GM18519 (cell line): ENCODE measurements around the gene SNORC.
"Not testable (repeated sequence)": the region's sequence is repeated elsewhere in the genome, so short reads cannot be mapped to it uniquely, and the experiment has no call there.

Experiments
- ATAC-seq: cut with Tn5 transposase; IDR thresholded peaks from one replicate; pipeline ENCODE4 v1.9.1; 2021; ENCODE audit warnings: mild to moderate bottlenecking, moderate library complexity; ENCODE audit not compliant: unreplicated experiment, low FRiP score

SNORC gene

GRCh38 chr2:232870018-232870765 is at the start of gene SNORC:
Gene SNORC, plus strand, starts transcription at chr2:232870264. Its CDS starts 78 bp downstream, at chr2:232870342.
- no peak for ATAC-seq

DNA sequence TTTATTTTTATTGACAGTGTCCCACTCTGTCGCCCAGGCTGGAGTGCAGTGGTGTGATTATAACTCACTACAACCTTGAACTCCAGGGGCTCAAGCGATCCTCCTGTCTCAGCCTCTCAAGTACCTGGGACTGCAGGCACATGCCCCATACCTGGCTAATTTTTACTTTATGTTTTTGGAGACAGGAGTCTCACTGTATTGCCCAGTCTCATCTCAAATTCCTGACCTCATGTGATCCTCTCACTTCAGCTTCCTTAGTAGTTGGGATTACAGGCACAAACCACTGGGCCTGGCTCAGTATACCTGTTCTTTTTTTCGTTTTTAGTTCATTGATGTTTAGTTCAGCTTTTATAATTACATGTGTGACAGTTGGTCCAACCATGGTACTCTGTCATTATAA is 40.1 kb upstream of the SNORC start:
- no peak for ATAC-seq

DNA sequence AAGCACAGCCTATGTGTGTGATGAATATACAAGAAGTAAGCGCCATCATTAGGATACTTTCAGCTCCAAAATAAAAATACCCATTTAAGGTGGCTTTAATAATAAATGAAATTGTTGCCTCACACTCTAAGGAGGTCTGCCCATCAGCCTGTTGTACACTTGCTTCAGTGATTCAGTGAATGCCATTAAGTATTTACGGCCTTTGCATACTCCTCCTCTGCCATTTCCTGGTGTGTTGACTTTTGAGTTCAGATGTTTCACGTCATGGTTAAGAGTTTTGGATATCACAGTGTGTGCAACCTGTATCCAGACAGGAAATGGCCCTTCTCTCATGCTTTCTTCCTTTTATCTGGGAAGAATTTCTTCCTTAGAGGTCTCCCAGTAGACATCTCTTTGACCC is 38.6 kb upstream of the SNORC start:
- no peak for ATAC-seq

DNA sequence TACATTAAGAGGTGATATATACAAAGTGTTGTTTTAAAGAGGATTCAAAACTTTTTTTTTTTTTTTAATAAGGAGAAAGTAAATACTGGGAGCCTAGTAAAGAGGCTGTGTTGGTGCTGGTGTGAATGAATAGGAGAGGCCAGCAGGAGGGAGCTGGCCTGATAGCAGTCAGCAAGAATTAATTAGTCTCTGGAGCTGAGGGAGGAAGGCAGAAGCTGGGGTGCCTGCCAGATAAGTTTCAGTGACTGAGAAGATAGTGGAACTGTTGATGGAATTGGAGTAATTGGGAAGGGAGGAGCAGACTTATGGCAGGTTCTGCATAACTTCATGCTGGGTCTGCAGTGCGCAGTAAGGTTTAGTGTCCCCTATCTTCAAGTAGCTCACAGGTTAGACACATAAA is 36.2 kb upstream of the SNORC start:
- no peak for ATAC-seq

DNA sequence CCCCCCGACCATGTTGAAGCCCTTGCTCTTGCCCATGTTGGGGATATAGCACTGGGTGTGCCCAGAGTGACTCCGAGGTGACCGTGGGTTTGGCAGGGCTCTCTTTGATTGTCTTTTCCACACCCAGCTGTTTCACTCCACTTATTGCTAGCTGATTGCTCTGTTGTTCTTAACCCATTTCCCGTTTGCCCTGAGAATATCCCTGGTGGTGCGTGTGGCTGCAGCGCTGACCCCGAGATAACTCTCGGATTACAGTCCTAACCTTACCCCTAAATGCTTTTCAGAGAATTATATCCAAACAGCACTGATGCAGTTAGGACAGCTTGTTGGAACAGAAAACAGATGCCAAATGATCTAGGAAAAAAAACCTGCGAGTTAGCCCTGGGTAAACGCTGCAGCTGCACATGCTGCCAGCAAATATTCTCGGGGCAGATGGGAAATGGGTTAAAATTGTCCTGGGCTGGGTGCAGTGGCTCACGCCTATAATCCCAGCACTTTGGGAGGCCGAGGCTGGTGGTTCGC is 34.3 kb upstream of the SNORC start:
- no peak for ATAC-seq

DNA sequence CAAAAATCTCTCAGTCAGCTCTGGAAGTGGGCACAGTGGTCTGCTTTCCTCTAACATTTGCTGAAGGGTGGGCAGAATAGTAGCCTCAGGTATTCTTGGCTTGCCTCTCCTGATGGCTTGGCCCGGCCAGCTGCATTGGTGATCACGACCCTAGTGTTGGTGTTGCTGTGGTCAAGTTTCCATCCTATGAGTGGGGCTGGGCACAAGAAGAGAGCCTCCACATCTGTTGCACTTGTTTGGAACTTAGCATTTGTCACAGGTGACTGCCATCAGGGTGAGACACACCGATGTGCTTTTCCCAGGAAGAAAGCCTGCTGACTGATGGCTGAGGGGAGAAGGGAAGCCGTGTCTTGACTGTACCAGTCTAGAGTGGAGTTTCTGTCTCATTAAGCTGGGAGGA is 33.1 kb upstream of the SNORC start:
- no peak for ATAC-seq

- peak; percentile 44 for ATAC-seq
Measured at GRCh38 chr2:232838406-232838874, 31.6 kb upstream of the SNORC start.

- ATAC-seq = no peak
Measured at GRCh38 chr2:232839411-232840079, 30.5 kb upstream of the SNORC start.

- ATAC-seq = no peak
Measured at GRCh38 chr2:232842689-232843088, 27.4 kb upstream of the SNORC start.

DNA sequence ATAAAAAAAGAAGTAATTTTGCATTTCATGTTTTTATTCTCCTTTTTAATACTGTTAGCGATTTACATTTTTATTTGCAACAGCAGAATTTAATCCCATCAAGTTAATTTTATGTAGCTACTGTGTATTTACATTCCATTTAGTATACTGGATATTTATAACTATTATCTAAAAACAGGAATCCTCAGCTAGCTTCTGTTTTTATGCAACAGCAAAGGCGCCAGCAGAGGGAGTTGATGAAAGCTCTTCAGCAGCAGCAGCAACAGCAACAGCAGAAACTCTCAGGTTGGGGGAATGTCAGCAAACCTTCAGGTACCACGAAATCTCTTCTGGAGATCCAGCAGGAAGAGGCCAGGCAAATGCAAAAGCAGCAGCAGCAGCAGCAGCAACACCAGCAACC is 26.2 kb upstream of the SNORC start:
- ATAC-seq = no peak

DNA sequence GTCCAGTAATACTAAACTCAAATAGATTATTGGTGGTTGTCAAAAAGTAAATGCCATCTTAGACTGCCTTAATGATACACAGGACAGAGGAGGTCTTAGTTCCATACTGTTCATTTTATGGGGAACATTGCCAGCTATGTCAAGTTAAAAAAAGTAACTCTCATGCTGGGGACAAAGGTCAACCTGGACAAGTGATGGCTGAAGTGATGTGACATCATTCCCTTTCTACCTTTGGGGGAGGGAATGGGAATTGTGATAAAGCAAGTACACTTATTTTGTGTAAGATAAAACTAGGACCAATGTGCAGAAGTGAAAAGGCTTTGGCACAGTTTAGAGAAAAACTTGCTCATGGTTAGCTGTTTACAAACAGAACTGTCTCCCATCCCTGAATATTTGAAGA is 24.0 kb upstream of the SNORC start:
- ATAC-seq = no peak

DNA sequence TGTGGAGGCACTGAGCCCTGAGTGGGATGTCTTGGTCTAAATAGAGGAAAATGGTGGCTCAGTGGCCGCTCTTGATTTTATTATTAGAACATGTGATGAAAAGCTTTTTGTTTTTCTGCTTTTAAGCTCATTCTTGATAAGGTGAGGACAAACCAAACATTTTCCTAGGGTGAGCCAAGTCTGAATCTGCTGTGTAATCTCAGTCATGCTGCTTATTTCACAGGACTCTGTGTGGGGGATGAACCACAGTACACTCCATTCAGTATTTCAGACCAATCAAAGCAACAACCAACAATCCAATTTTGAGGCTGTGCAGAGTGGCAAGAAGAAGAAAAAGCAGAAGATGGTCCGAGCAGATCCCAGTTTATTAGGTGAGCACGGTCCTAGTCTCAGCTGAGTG is 20.0 kb upstream of the SNORC start:
- no peak for ATAC-seq

DNA sequence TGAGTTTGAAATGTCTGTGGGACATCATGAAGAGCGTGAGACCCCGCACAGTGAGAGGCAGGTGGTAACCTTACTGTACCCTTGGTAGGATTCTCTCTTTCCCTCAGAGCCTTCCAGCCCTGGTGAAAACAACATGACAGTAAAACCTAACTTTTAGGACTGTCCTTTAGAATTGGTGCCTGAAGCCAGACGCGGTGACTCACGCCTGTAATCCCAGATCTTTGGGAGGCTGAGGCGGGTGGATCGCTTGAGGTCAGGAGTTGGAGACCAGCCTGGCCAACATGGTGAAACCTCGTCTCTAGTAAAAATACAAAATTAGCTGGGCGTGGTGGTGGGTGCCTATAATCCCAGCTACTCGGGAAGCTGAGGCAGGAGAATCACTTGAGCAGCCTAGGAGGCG is 18.0 kb upstream of the SNORC start:
- not testable (repeated sequence) for ATAC-seq

GRCh38 chr2:232852676-232853075 is 17.4 kb upstream of the SNORC start:
- ATAC-seq = no peak

DNA sequence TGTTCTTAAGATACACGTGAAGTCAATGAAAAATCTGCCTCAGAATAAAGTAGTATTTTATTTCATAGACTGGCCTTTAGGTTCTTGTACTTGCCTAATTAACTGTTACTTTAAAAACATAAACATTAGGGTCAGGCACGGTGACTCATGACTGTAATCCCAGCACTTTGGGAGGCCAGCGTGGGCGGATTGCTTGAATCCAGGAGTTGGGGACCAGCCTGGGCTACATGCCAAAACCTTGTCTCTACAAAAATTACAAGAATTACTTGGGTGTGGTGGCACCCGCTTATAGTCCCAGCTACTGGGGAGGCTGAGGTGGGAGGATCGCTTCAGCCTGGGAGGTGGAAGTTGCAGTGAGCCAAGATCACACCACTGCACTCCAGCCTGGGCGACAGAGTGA is 16.0 kb upstream of the SNORC start:
- no peak for ATAC-seq

- ATAC-seq = no peak
Measured at GRCh38 chr2:232857158-232857563, 12.9 kb upstream of the SNORC start.

GRCh38 chr2:232859385-232859916 is 10.6 kb upstream of the SNORC start:
- ATAC-seq = no peak

DNA sequence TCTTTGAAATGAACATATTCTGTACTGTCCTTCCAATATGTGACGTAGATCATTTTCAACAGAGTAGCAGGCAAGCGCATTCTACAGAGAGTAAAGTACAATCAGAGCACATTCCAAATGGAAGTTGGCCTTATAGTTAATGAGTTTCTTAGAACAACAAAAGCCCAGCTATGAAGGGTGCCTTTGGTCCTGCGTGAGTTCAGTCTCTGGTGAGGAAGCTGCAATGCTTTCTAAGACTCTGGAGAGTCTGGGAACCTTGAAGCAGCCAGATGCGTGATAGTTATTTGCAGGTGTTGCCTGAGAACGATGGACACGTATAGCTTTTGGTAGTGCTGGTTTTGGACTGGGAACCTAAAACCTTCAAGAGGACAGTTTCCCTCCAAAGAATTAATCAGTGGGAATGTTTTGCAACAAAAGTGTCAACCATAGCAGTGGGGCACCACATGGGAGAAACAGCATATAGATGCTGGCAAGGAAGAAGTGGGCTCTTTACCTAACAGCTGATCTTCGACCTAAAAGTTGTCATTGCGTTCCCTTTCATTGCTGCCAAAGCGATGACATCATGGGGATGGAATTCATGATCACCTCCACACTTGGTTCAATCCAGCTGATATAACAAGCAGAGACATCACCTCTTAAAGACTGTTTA is 9.3 kb upstream of the SNORC start:
- ATAC-seq = no peak

GRCh38 chr2:232861353-232861752 is 8.7 kb upstream of the SNORC start:
- no peak for ATAC-seq

GRCh38 chr2:232863996-232864395 is 6.1 kb upstream of the SNORC start:
- ATAC-seq = no peak

- ATAC-seq = no peak
Measured at GRCh38 chr2:232865165-232865564, 4.9 kb upstream of the SNORC start.
